ENCODE data around the gene TTC4.

TTC4 gene

DNA sequence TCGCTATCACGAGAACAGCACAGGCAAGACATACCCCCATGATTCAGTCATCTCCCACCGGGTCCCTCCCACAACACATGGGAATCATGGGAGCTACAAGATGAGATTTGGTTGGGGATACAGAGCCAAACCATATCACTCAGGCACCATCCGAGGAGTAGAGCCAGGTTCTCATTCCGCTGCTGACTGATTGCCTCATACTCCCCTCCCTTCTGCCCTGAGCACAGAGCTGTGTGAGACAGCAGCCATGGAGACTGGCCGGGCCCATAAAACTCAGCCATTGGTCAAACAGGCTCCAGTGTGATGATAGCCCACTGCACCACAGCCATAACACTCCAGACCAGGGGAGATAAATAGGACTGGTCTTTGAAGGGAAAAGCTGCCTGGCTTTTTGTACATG is 22.6 kb downstream of the TTC4 start:
- H3K36me3 ChIP-seq (ENCODE audit: control insufficient read depth, insufficient read depth, low read length) = peaks cover 26% of the 10 kb centered on the region

DNA sequence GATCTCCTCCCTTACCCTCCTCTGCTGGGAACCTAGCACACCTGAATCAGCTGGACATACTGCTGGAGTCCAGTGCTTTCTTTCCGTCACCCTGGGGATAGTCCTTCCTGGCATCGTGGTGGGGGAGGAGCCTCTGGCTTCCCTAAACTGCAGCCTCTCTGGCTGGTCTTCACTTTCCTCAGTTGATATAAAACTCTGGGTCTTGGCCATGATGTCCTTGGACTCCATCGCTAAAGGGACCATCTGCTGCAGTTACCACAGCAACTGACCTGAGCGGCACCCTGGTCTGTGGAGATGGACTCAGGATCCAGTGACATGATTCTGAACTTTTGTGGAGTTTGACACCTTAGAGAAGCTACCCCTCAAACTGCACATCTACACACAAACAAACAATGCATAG is 25.9 kb downstream of the TTC4 start:
- H3K4me1 ChIP-seq (ENCODE audit: control insufficient read depth, insufficient read depth, low read length) = no peaks in the 10 kb centered on the region
- peaks cover 26% of the 10 kb centered on the region for H3K36me3 ChIP-seq (ENCODE audit: control insufficient read depth, insufficient read depth, low read length)
- no peak overlapping the region for H3K9ac ChIP-seq (ENCODE audit: low read depth, low read length)
- no peak overlapping the region for H3K4me3 ChIP-seq (ENCODE audit: low read depth, low read length)
- H3K9me3 ChIP-seq (ENCODE audit: control insufficient read depth, insufficient read depth, low read length) = no peaks in the 10 kb centered on the region
- no peaks in the 10 kb centered on the region for H3K27me3 ChIP-seq (ENCODE audit: control insufficient read depth, insufficient read depth, low read length)

More for the DNA sequence above, 22.6 kb downstream of the TTC4 start:
- Histone ChIP-seq H3K9me3 (ENCODE audit: control insufficient read depth, insufficient read depth, low read length) (no peaks in the 10 kb centered on the region), H3K4me3 (ENCODE audit: low read depth, low read length) (no peak overlapping the region), H3K27me3 (ENCODE audit: control insufficient read depth, insufficient read depth, low read length) (no peaks in the 10 kb centered on the region), H3K4me1 (ENCODE audit: control insufficient read depth, insufficient read depth, low read length) (no peaks in the 10 kb centered on the region), H3K9ac (ENCODE audit: low read depth, low read length) (no peak overlapping the region)

DNA sequence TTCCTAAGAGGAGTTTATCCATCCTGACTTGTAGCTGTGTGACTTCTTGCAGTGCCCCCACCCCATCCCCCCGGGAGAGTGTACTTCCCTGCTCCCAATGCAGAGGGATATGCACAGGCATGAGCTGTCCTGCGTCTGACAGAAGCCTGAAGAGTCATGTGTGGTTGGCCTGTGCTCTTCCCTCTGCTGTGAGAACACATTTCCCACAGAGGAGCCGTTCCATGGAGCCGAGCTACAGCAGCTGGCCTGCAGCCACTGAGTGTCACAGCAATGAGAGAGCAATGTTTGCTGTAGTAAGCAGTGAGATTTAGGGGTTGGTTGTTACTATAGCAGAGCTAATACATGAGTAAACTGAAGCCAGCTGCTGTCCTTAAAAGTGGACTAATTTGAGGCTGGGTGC is 26.6 kb downstream of the TTC4 start:
- Histone ChIP-seq H3K27me3 (ENCODE audit: control insufficient read depth, insufficient read depth, low read length) (no peaks in the 10 kb centered on the region), H3K9ac (ENCODE audit: low read depth, low read length) (no peak overlapping the region), H3K36me3 (ENCODE audit: control insufficient read depth, insufficient read depth, low read length) (peaks cover 24% of the 10 kb centered on the region), H3K4me3 (ENCODE audit: low read depth, low read length) (no peak overlapping the region), H3K9me3 (ENCODE audit: control insufficient read depth, insufficient read depth, low read length) (no peaks in the 10 kb centered on the region), H3K4me1 (ENCODE audit: control insufficient read depth, insufficient read depth, low read length) (no peaks in the 10 kb centered on the region)

DNA sequence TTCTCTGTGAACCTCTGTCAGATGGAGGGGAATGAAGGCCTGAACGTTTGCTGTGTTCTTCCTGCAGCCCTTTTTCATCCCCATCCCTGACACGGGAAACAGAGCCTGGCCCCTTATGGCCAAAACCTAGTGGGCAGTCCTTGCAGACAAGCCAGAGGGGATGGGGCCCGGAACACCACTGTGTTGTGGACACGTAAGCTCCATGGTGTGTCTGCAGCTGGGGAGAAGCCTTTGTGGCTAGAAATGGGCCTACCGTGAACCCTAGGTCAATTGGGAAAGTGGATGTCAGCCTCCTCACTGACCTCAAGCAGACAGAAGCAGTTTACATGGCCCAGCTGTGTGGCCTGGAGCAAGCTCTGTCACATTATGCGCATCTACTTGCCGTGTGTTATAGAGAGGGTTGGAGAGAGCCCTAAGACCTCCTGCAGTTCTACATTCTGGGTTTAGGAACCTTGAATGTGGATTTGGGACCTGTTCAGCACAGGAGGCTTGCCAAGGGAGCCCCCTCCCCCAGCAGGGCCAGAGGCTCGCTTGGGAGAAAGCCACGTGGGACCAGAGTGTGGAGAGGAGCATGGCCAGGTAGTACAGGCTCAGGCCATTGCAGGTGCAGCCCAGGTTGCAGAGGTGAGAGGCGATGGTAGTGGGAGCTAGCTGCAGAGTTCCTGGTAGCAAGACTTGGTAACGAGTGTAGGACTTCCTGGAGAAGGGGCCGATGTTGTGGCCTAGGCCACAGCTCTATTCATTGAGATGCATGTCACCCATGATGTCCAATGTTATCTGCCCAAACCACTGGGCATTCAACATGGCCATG is 28.0 kb downstream of the TTC4 start:
- no peaks in the 10 kb centered on the region for H3K9me3 ChIP-seq (ENCODE audit: control insufficient read depth, insufficient read depth, low read length)
- H3K9ac ChIP-seq (ENCODE audit: low read depth, low read length) = no peak overlapping the region
- H3K4me1 ChIP-seq (ENCODE audit: control insufficient read depth, insufficient read depth, low read length) = no peaks in the 10 kb centered on the region
- H3K4me3 ChIP-seq (ENCODE audit: low read depth, low read length) = no peak overlapping the region
- no peaks in the 10 kb centered on the region for H3K27me3 ChIP-seq (ENCODE audit: control insufficient read depth, insufficient read depth, low read length)
- H3K36me3 ChIP-seq (ENCODE audit: control insufficient read depth, insufficient read depth, low read length) = peaks cover 19% of the 10 kb centered on the region

DNA sequence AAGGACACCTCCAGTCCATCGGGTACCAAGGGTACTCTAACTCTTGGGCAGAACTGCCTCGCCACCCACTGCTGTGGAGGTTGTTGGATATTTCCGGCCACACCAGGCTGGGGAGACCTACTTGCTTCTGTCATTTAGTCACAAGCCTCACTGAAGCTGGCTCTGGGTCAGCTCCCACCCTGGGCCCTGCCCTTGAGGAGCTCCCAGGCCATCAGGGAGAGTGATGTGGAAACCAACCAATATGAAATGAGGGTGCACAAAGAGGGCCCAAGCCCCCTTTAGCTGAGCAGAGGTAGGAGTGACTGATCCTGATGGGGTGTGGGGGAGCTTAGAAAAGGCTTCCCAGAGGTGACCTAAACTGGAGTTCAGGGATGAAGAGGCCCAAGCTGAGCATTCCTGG is 29.0 kb downstream of the TTC4 start:
- H3K4me3 ChIP-seq (ENCODE audit: low read depth, low read length) = no peak overlapping the region
- no peak overlapping the region for H3K9ac ChIP-seq (ENCODE audit: low read depth, low read length)
- H3K9me3 ChIP-seq (ENCODE audit: control insufficient read depth, insufficient read depth, low read length) = no peaks in the 10 kb centered on the region
- no peaks in the 10 kb centered on the region for H3K4me1 ChIP-seq (ENCODE audit: control insufficient read depth, insufficient read depth, low read length)
- peaks cover 14% of the 10 kb centered on the region for H3K36me3 ChIP-seq (ENCODE audit: control insufficient read depth, insufficient read depth, low read length)
- no peaks in the 10 kb centered on the region for H3K27me3 ChIP-seq (ENCODE audit: control insufficient read depth, insufficient read depth, low read length)

DNA sequence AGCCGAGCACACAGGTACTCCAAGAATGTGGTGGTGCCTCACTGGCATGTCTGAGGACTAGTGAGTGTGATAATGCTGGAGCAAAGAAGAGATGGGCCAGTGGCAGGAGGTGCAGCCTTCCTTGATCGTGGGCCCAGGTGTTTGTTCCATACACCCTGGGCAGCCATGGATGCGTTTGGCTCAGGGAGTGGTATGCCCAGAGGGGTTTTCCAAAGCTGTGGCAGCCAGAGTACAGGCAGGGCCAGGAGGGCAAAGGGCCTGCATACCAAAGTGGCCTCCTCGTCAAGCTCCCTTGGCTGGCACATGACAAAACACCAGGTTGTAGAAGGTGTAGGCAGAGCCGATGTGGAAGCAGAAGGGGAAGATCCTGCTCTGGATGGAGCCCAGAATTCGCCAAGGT is 29.6 kb downstream of the TTC4 start:
- H3K4me1 ChIP-seq (ENCODE audit: control insufficient read depth, insufficient read depth, low read length) = no peaks in the 10 kb centered on the region
- H3K9me3 ChIP-seq (ENCODE audit: control insufficient read depth, insufficient read depth, low read length) = no peaks in the 10 kb centered on the region
- H3K27me3 ChIP-seq (ENCODE audit: control insufficient read depth, insufficient read depth, low read length) = no peaks in the 10 kb centered on the region
- no peak overlapping the region for H3K4me3 ChIP-seq (ENCODE audit: low read depth, low read length)
- no peak overlapping the region for H3K9ac ChIP-seq (ENCODE audit: low read depth, low read length)
- peaks cover 14% of the 10 kb centered on the region for H3K36me3 ChIP-seq (ENCODE audit: control insufficient read depth, insufficient read depth, low read length)

DNA sequence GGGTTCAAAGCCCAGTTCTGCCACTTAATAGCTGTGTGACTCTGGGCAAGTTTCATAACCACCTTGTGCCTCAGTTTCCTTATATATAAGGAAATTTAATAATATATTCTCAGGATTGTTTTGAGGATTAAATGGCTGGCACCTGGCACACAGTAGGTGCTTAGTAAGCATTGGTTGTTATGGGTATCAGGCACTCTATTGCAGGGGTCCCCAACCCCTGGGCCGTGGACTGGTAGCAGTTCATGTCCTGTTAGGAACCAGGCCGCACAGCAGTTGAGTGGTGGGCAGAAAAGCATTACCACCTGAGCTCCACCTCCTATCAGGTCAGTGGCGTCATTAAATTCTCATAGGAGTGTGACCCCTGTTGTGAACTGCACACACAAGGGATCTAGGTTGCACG is 30.2 kb downstream of the TTC4 start:
- Histone ChIP-seq H3K36me3 (ENCODE audit: control insufficient read depth, insufficient read depth, low read length) (peaks cover 12% of the 10 kb centered on the region), H3K9me3 (ENCODE audit: control insufficient read depth, insufficient read depth, low read length) (no peaks in the 10 kb centered on the region), H3K4me1 (ENCODE audit: control insufficient read depth, insufficient read depth, low read length) (no peaks in the 10 kb centered on the region), H3K9ac (ENCODE audit: low read depth, low read length) (no peak overlapping the region), H3K27me3 (ENCODE audit: control insufficient read depth, insufficient read depth, low read length) (no peaks in the 10 kb centered on the region), H3K4me3 (ENCODE audit: low read depth, low read length) (no peak overlapping the region)

DNA sequence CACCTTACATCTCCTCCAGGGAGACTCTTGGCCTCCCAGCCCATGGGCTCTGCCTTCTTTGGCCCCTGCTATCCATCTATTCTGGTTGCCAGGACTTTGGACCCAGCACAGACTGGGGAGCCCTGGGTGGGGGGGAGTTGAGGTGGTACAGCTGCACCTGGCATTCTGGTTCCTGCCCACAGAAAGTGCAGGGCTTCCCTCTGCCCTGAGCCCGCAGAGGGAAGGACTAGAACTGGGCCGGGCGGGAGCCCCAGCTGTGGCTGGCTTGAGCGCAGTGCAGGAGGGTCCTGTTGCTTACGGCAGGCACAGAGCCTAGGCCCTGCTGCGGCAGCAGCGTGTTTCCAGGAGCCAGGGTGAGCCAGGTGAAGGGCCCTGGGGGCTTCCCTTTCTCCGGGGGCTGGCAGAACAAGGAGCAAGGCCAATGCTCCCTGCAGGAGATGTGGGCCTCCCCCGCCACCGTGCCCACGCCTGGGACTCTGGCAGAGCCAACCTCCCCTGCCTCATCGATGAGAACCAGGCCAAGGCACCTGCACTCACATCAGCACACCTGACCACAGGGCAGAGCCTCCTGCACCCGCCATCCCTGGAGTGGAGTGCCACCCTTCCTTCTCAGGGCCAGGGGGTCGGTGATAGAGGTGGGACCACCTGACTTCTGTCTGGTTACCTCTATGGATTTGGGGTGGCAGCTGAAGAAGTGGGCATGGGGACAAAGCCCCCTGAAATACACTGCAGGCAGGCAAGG is 32.6 kb downstream of the TTC4 start:
- H3K36me3 ChIP-seq (ENCODE audit: control insufficient read depth, insufficient read depth, low read length) = no peaks in the 10 kb centered on the region
- no peak overlapping the region for H3K9ac ChIP-seq (ENCODE audit: low read depth, low read length)
- H3K27me3 ChIP-seq (ENCODE audit: control insufficient read depth, insufficient read depth, low read length) = no peaks in the 10 kb centered on the region
- peaks cover 2% of the 10 kb centered on the region for H3K4me1 ChIP-seq (ENCODE audit: control insufficient read depth, insufficient read depth, low read length)
- H3K9me3 ChIP-seq (ENCODE audit: control insufficient read depth, insufficient read depth, low read length) = no peaks in the 10 kb centered on the region
- no peak overlapping the region for H3K4me3 ChIP-seq (ENCODE audit: low read depth, low read length)

DNA sequence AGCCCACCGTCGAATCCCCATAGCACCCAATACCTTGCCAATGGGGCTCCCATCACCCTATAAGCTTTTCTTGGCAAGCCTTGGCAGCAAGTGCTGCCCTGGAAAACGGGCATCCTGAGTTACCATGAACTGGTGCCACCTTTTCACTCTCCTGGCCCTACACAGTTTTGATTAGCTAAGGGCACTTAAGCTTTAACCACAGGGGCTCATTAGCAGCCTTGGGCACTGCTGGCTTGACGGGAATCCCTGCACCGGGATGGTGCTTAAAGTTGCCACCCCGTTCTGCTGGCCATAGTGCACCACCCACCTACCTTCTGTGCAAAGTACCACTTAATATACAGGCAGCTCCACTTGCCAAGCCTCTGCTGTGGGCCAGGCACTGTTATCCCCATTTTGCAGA is 34.9 kb downstream of the TTC4 start:
- H3K4me3 ChIP-seq (ENCODE audit: low read depth, low read length) = no peak overlapping the region
- no peaks in the 10 kb centered on the region for H3K27me3 ChIP-seq (ENCODE audit: control insufficient read depth, insufficient read depth, low read length)
- no peaks in the 10 kb centered on the region for H3K9me3 ChIP-seq (ENCODE audit: control insufficient read depth, insufficient read depth, low read length)
- peaks cover 2% of the 10 kb centered on the region for H3K4me1 ChIP-seq (ENCODE audit: control insufficient read depth, insufficient read depth, low read length)
- H3K36me3 ChIP-seq (ENCODE audit: control insufficient read depth, insufficient read depth, low read length) = no peaks in the 10 kb centered on the region
- H3K9ac ChIP-seq (ENCODE audit: low read depth, low read length) = no peak overlapping the region

DNA sequence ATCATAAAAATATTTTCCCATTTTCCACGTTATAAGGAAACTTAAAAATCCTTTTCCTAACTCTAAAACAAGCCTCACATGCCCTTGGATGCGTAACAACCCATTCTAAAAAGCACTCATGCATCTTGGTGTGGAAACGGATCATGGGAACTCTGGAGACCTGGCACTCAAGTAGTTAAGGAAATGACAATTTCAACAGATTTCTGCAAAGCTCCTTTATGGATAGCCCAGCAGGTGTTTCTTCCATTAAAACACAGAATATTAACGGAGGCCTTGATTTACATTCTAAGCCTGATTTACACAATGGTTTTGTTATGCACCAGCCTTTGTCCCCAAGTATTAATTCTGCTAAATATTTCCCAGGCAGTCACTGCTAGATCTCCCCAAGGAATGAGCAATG is 35.8 kb downstream of the TTC4 start:
- Histone ChIP-seq H3K4me1 (ENCODE audit: control insufficient read depth, insufficient read depth, low read length) (peaks cover 2% of the 10 kb centered on the region), H3K9me3 (ENCODE audit: control insufficient read depth, insufficient read depth, low read length) (no peaks in the 10 kb centered on the region), H3K36me3 (ENCODE audit: control insufficient read depth, insufficient read depth, low read length) (no peaks in the 10 kb centered on the region), H3K9ac (ENCODE audit: low read depth, low read length) (no peak overlapping the region), H3K27me3 (ENCODE audit: control insufficient read depth, insufficient read depth, low read length) (no peaks in the 10 kb centered on the region), H3K4me3 (ENCODE audit: low read depth, low read length) (no peak overlapping the region)

DNA sequence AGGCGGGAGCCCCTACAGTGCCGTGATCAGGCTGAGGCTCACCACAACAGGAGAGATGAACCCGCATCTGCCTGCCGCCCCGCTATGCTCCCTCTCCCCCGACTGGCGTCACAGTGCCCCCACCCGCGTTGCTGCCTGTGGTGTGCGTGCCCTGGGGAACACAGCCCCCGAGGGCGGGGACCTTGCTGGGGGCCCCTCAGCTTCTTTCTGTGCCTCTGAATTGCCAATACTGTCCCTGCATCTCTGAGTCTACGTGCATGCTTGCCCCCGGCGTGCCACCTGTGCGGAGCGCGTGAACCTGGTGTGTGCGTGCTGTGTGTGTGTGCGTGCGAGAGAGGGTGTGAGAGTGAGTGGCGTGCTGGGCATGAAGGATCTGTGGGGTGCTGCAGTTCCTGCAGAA is 38.4 kb downstream of the TTC4 start:
- Histone ChIP-seq H3K36me3 (ENCODE audit: control insufficient read depth, insufficient read depth, low read length) (peaks cover 10% of the 10 kb centered on the region), H3K4me3 (ENCODE audit: low read depth, low read length) (no peak overlapping the region)

More for the DNA sequence above, 38.4 kb downstream of the TTC4 start:
- Histone ChIP-seq H3K9me3 (ENCODE audit: control insufficient read depth, insufficient read depth, low read length) (no peaks in the 10 kb centered on the region), H3K4me1 (ENCODE audit: control insufficient read depth, insufficient read depth, low read length) (peaks cover 2% of the 10 kb centered on the region), H3K9ac (ENCODE audit: low read depth, low read length) (no peak overlapping the region), H3K27me3 (ENCODE audit: control insufficient read depth, insufficient read depth, low read length) (no peaks in the 10 kb centered on the region)

Data from iPS-15b (cell line).